Measurements from ENCODE around the gene DTNA. TPM values are rescaled to one million over a fixed set of nuclear protein-coding genes. Genes with fewer than 3 reads are reported as not detected.

Gene DTNA
- total and polyA plus RNA-seq, 5 donors from 2014 or later = not detected

DNA sequence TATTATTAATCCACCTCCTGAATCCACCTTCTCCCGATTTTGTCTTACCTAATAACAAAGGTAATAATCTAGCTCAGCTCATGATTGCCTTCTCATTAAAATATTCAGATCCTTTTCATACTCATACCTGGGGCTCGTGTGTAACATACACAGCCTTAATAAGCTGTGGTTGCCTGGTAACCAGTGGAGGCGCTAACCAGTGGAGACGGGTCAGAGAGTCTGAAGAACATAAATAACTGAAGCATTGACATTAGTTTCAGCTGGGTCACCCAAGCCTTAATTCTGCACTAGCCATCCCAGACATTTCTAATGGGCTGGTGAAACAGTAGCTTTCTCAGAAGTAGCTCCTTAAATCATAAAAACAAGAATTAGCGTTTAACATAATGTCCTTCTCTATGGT, 14.8 kb upstream of the DTNA start:
- H3K9me3 Mint-ChIP-seq = peaks cover 0 to 2% (median 0%) of the 10 kb centered on the region in 7 donors
- no peak overlapping the region for H3K27ac Mint-ChIP-seq
- ATAC-seq (ENCODE audit: low read depth in 2 of 2) = no peak

GRCh38 chr18:34696671-34697070, 13.4 kb upstream of the DTNA start:
- ATAC-seq (ENCODE audit: low read depth in 2 of 2) = no peak
- Mint-ChIP-seq H3K9me3 (peaks cover 0 to 2% (median 0%) of the 10 kb centered on the region in 7 donors), H3K27me3 (no peaks in the 10 kb centered on the region), H3K36me3 (no peaks in the 10 kb centered on the region), H3K4me3 (no peak overlapping the region), H3K27ac (no peak overlapping the region), H3K4me1 (no peaks in the 10 kb centered on the region)
- H3K9me3 ChIP-seq (ENCODE audit: control insufficient read depth in 2 of 2, low read length in 2 of 2) = no peaks in the 10 kb centered on the region
- H3K4me3 ChIP-seq (ENCODE audit: low read depth, low read length) = no peak overlapping the region
- H3K27ac ChIP-seq (ENCODE audit: insufficient read depth, low read length, poor library complexity, severe bottlenecking) = no peak overlapping the region
- no peaks in the 10 kb centered on the region for H3K27me3 ChIP-seq (ENCODE audit: control insufficient read depth, insufficient read depth, low read length)
- DNase-seq = no peak
- H3K36me3 ChIP-seq (ENCODE audit: control insufficient read depth, insufficient read depth, low read length) = no peaks in the 10 kb centered on the region
- no peaks in the 10 kb centered on the region for H3K4me1 ChIP-seq (ENCODE audit: control insufficient read depth, insufficient read depth, low read length, poor library complexity, severe bottlenecking)

More for the DNA sequence above, 14.8 kb upstream of the DTNA start:
- Histone ChIP-seq H3K4me3 (ENCODE audit: low read depth, low read length) (no peak overlapping the region), H3K27me3 (ENCODE audit: control insufficient read depth, insufficient read depth, low read length) (no peaks in the 10 kb centered on the region), H3K4me1 (ENCODE audit: control insufficient read depth, insufficient read depth, low read length, poor library complexity, severe bottlenecking) (no peaks in the 10 kb centered on the region), H3K9me3 (ENCODE audit: control insufficient read depth in 2 of 2, low read length in 2 of 2) (peaks cover 0 to 1% of the 10 kb centered on the region in 2 experiments), H3K27ac (ENCODE audit: insufficient read depth, low read length, poor library complexity, severe bottlenecking) (no peak overlapping the region), H3K36me3 (ENCODE audit: control insufficient read depth, insufficient read depth, low read length) (no peaks in the 10 kb centered on the region)
- H3K27me3 Mint-ChIP-seq = no peaks in the 10 kb centered on the region
- no peak for DNase-seq
- H3K4me1 Mint-ChIP-seq = no peaks in the 10 kb centered on the region
- H3K36me3 Mint-ChIP-seq = no peaks in the 10 kb centered on the region
- H3K4me3 Mint-ChIP-seq = no peak overlapping the region

- Histone ChIP-seq H3K4me1 (ENCODE audit: control insufficient read depth, insufficient read depth, low read length, poor library complexity, severe bottlenecking) (no peaks in the 10 kb centered on the region), H3K27ac (ENCODE audit: insufficient read depth, low read length, poor library complexity, severe bottlenecking) (no peak overlapping the region), H3K4me3 (ENCODE audit: low read depth, low read length) (no peak overlapping the region), H3K27me3 (ENCODE audit: control insufficient read depth, insufficient read depth, low read length) (no peaks in the 10 kb centered on the region), H3K36me3 (ENCODE audit: control insufficient read depth, insufficient read depth, low read length) (no peaks in the 10 kb centered on the region), H3K9me3 (ENCODE audit: control insufficient read depth in 2 of 2, low read length in 2 of 2) (no peaks in the 10 kb centered on the region)
- H3K9me3 Mint-ChIP-seq = peaks cover 0 to 2% (median 0%) of the 10 kb centered on the region in 7 donors
- no peaks in the 10 kb centered on the region for H3K4me1 Mint-ChIP-seq
- no peak for ATAC-seq (ENCODE audit: low read depth in 2 of 2)
- peak overlapping the region in 1 of 3 donors; percentile 15 for H3K27ac Mint-ChIP-seq
- H3K4me3 Mint-ChIP-seq = no peak overlapping the region
- DNase-seq = no peak
- no peaks in the 10 kb centered on the region for H3K36me3 Mint-ChIP-seq
- no peaks in the 10 kb centered on the region for H3K27me3 Mint-ChIP-seq
Observed at GRCh38 chr18:34697233-34697632, 12.9 kb upstream of the DTNA start.

GRCh38 chr18:34697891-34698290, 12.2 kb upstream of the DTNA start:
- H3K27me3 Mint-ChIP-seq = no peaks in the 10 kb centered on the region

GRCh38 chr18:34701911-34702310, 8.2 kb upstream of the DTNA start:
- no peaks in the 10 kb centered on the region for H3K9me3 Mint-ChIP-seq
- no peak overlapping the region for H3K27ac ChIP-seq (ENCODE audit: insufficient read depth, low read length, poor library complexity, severe bottlenecking)
- no peaks in the 10 kb centered on the region for H3K27me3 Mint-ChIP-seq

More at GRCh38 chr18:34697891-34698290, 12.2 kb upstream of the DTNA start:
- Mint-ChIP-seq H3K4me1 (no peaks in the 10 kb centered on the region), H3K4me3 (no peak overlapping the region), H3K9me3 (peaks cover 0 to 2% (median 0%) of the 10 kb centered on the region in 7 donors), H3K27ac (no peak overlapping the region), H3K36me3 (no peaks in the 10 kb centered on the region)
- Histone ChIP-seq H3K36me3 (ENCODE audit: control insufficient read depth, insufficient read depth, low read length) (no peaks in the 10 kb centered on the region), H3K4me1 (ENCODE audit: control insufficient read depth, insufficient read depth, low read length, poor library complexity, severe bottlenecking) (no peaks in the 10 kb centered on the region), H3K27me3 (ENCODE audit: control insufficient read depth, insufficient read depth, low read length) (no peaks in the 10 kb centered on the region), H3K4me3 (ENCODE audit: low read depth, low read length) (no peak overlapping the region), H3K27ac (ENCODE audit: insufficient read depth, low read length, poor library complexity, severe bottlenecking) (no peak overlapping the region), H3K9me3 (ENCODE audit: control insufficient read depth in 2 of 2, low read length in 2 of 2) (no peaks in the 10 kb centered on the region)
- ATAC-seq (ENCODE audit: low read depth in 2 of 2) = no peak
- no peak for DNase-seq

DNA sequence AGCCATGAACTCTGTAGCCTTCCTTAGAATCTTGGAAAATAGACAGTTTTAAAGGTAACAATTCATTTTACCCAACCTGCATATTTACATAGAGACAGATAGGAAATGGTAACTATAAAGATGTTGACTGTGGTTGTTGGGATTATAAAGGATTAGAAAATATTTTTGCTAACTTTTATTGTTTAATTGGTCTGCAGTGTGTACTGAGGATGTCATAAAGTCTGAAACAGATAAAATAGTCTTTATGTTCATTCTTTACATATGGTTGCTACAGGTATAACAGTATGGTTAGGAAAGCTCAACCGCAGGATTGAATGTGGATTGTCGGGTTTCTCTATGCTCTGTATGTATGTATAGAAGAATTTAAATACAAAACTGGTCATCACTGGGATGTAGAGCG, 7.3 kb upstream of the DTNA start:
- no peak overlapping the region for H3K4me3 ChIP-seq (ENCODE audit: low read depth, low read length)
- H3K27me3 ChIP-seq (ENCODE audit: control insufficient read depth, insufficient read depth, low read length) = no peaks in the 10 kb centered on the region
- DNase-seq = no peak
- Mint-ChIP-seq H3K4me1 (no peaks in the 10 kb centered on the region), H3K27ac (no peak overlapping the region), H3K4me3 (no peak overlapping the region), H3K9me3 (no peaks in the 10 kb centered on the region), H3K36me3 (no peaks in the 10 kb centered on the region), H3K27me3 (no peaks in the 10 kb centered on the region)
- no peaks in the 10 kb centered on the region for H3K36me3 ChIP-seq (ENCODE audit: control insufficient read depth, insufficient read depth, low read length)
- no peaks in the 10 kb centered on the region for H3K9me3 ChIP-seq (ENCODE audit: control insufficient read depth in 2 of 2, low read length in 2 of 2)
- no peaks in the 10 kb centered on the region for H3K4me1 ChIP-seq (ENCODE audit: control insufficient read depth, insufficient read depth, low read length, poor library complexity, severe bottlenecking)
- no peak overlapping the region for H3K27ac ChIP-seq (ENCODE audit: insufficient read depth, low read length, poor library complexity, severe bottlenecking)
- ATAC-seq (ENCODE audit: low read depth in 2 of 2) = no peak

More at GRCh38 chr18:34701911-34702310, 8.2 kb upstream of the DTNA start:
- H3K4me3 Mint-ChIP-seq = no peak overlapping the region
- no peak for DNase-seq
- no peaks in the 10 kb centered on the region for H3K36me3 Mint-ChIP-seq
- Histone ChIP-seq H3K27me3 (ENCODE audit: control insufficient read depth, insufficient read depth, low read length) (no peaks in the 10 kb centered on the region), H3K4me3 (ENCODE audit: low read depth, low read length) (no peak overlapping the region), H3K4me1 (ENCODE audit: control insufficient read depth, insufficient read depth, low read length, poor library complexity, severe bottlenecking) (no peaks in the 10 kb centered on the region), H3K36me3 (ENCODE audit: control insufficient read depth, insufficient read depth, low read length) (no peaks in the 10 kb centered on the region), H3K9me3 (ENCODE audit: control insufficient read depth in 2 of 2, low read length in 2 of 2) (no peaks in the 10 kb centered on the region)
- no peaks in the 10 kb centered on the region for H3K4me1 Mint-ChIP-seq
- H3K27ac Mint-ChIP-seq = no peak overlapping the region
- ATAC-seq (ENCODE audit: low read depth in 2 of 2) = no peak

- DNase-seq (no peak), ATAC-seq (ENCODE audit: low read depth in 2 of 2) (no peak)
- no peaks in the 10 kb centered on the region for H3K27me3 ChIP-seq (ENCODE audit: control insufficient read depth, insufficient read depth, low read length)
- H3K27ac ChIP-seq (ENCODE audit: insufficient read depth, low read length, poor library complexity, severe bottlenecking) = no peak overlapping the region
- no peak overlapping the region for H3K27ac Mint-ChIP-seq
- no peaks in the 10 kb centered on the region for H3K9me3 ChIP-seq (ENCODE audit: control insufficient read depth in 2 of 2, low read length in 2 of 2)
- H3K36me3 Mint-ChIP-seq = no peaks in the 10 kb centered on the region
- no peaks in the 10 kb centered on the region for H3K27me3 Mint-ChIP-seq
- peaks cover 0 to under 1% (median 0%) of the 10 kb centered on the region in 7 donors for H3K9me3 Mint-ChIP-seq
- H3K4me3 Mint-ChIP-seq = no peak overlapping the region
- H3K36me3 ChIP-seq (ENCODE audit: control insufficient read depth, insufficient read depth, low read length) = no peaks in the 10 kb centered on the region
- H3K4me3 ChIP-seq (ENCODE audit: low read depth, low read length) = no peak overlapping the region
- no peaks in the 10 kb centered on the region for H3K4me1 ChIP-seq (ENCODE audit: control insufficient read depth, insufficient read depth, low read length, poor library complexity, severe bottlenecking)
- no peaks in the 10 kb centered on the region for H3K4me1 Mint-ChIP-seq
Observed at GRCh38 chr18:34704074-34704473, 6.0 kb upstream of the DTNA start.

DNA sequence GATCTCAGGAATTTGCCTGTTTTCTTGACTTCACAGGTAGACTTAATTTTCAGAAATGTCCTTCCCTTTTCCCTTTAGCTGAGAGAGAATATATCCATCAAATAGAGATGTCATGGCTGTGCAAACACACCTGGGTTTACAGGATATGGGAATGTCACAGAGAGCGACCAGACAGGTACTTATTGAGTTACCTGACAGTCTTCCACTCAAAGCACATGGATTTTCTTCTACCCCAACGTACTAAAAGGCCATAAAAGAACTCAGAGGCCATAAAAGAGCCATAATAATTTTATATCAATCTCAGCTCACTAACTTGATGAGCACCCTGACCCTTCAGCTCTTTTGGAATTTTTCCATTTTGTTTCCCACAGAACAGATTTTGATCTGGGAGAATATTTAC, 5.3 kb upstream of the DTNA start:
- ATAC-seq (ENCODE audit: low read depth in 2 of 2) = no peak
- no peaks in the 10 kb centered on the region for H3K36me3 ChIP-seq (ENCODE audit: control insufficient read depth, insufficient read depth, low read length)
- Mint-ChIP-seq H3K36me3 (no peaks in the 10 kb centered on the region), H3K4me1 (no peaks in the 10 kb centered on the region), H3K27ac (no peak overlapping the region), H3K4me3 (no peak overlapping the region), H3K27me3 (no peaks in the 10 kb centered on the region), H3K9me3 (peaks cover 0 to 1% (median 0%) of the 10 kb centered on the region in 7 donors)
- DNase-seq = no peak
- H3K27ac ChIP-seq (ENCODE audit: insufficient read depth, low read length, poor library complexity, severe bottlenecking) = no peak overlapping the region
- H3K4me3 ChIP-seq (ENCODE audit: low read depth, low read length) = no peak overlapping the region
- H3K27me3 ChIP-seq (ENCODE audit: control insufficient read depth, insufficient read depth, low read length) = no peaks in the 10 kb centered on the region
- H3K4me1 ChIP-seq (ENCODE audit: control insufficient read depth, insufficient read depth, low read length, poor library complexity, severe bottlenecking) = no peaks in the 10 kb centered on the region
- no peaks in the 10 kb centered on the region for H3K9me3 ChIP-seq (ENCODE audit: control insufficient read depth in 2 of 2, low read length in 2 of 2)
